ENCODE results near the gene SCARB1.

The SCARB1 gene

DNA sequence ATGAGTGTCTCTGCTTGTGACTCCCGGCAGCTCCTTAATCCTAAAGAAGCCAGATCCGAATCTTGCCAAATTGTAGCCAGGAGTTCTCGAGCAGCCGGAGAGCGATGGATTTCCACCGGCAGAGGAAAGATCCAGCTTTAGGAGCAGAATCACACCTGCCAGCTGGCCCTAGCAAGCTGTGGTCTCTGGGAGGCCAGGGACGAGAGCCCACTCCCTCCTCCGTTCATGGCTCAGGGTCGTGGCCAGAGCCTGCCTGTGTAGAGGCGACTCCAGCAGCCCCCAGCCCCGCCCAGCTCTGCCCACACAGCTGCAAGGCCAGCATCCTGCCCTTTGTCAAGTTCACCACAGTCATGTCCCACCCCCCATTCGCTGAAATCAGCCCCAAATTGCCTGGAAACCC lies 121.0 kb downstream of the SCARB1 start:
- no peak for DNase-seq

DNA sequence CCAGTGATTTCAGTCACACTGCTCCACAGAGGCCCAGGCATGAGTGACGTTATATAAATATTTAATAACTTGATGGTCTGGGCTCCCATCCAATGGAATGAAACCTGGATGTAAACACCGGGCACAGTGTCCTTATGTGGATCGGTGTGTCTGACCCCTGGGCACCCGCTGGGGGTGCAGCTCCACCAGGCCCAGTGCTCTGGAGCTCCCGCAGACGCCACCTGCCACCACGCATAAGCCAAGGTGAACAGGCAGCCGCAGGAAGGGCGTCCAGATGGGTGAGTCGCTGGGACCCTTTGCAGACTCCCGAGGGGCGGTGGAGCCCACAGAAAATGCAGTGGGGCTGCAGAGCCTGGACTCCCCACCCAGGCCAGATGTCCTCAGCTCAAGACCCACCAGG lies 121.6 kb downstream of the SCARB1 start:
- no peak for DNase-seq

DNA sequence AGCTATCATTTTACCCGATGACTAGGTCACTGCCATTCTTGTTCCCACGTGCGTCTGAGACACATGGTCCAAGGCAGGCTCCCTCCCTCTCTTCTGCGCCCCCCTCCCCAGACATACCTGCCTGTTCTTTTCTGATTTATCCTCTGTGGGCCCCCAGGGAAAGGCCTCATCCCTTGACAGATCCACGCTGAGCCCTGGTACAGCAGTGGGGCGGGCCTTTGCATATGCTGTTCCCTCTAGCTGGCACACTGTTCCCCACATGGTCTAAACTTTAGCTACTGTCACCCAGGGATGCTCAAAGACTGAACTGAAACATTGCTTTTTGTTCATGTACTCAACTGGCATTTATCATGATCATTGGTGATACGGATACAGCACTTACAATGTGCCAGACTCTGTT lies 122.5 kb downstream of the SCARB1 start:
- DNase-seq: no peak

DNA sequence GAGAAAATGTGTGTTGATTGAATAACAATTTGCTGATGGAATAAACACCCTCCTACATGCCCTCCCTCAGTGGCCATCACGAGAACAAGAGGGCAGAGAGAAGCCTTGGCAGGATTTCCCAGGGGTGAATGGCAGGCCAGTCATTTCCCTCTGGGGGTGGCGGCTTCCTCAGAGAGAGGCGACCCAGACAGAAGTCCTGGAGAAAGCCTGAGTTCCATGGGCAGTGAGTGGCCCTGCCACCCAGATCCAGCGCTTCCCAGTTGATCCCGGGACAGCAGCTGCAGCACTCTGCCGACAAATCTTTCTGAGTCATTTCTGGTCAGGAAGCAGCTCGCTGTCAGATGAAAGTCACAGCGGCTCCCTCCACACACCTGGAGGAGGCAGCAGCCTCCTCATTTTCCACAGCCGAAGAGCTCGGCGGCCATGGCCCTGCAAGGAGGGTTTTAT lies 123.0 kb downstream of the SCARB1 start:
- DNase-seq: no peak

DNA sequence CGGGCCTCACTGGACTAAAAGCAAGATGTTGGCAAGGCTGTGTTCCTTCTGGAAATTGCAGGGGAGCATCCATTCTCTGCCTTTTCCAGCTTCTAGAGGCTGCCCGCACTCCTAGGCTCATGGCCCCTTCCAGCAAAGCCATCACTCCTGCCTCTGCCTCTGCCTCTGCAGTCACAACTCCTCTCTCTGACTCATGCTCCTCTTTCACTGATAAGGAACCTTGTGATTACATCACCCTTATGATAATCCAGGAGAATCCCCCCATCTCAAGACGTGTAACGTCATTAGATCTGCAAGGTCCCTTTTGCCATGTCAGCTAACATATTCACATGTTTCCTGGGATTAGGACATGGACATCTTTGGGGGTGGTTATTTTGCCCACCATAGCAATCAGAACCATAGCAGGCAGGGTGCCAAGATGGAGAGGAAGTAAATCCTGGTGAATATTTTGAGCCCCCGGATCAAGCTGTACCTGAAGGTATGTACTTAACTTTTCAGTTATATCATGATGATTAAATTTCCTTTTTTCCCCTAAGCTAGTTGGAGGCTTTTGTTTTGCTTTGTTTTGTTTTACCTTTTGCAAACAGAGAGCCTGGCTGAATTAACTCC lies 123.6 kb downstream of the SCARB1 start:
- DNase-seq: no peak

DNA sequence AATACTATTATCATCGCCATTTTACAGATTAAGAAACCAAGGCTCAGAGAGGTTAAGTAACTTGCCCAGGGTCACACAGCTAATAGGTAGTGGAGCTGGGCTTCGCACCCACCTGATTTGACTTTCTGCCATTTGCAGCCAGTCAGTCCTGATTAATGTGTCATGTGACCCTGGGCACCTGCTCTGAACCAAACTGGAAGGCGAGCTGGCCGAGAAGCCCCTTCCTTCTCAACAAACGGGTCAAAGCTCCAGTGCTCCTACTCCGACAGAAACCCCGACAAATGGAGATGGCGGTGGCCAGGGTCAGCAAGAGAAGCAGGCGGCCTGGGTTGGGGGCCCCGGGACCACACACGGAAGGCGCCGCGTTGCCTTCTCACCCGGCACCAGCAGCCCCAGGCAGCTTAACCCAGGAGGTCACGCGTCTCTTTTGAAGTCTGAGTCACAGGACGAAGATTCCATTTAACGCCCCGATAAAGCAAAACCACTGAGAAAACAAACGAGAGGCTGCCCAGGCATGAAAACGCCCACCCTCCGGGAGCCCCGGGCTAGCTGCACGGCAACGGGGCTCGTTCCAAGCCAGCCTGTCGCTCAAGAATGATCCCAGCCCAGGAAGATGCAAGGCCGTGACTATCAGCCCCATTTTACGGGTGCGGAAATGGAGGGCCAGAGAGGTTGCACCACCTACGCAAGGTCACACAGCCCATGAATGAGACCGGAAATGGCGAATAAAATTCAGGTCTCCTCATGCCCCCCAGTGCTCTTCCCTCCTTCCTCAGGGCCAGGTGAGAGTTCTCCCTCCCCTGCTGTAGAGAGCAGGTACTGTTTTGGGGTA lies 124.8 kb downstream of the SCARB1 start:
- no peak for DNase-seq

DNA sequence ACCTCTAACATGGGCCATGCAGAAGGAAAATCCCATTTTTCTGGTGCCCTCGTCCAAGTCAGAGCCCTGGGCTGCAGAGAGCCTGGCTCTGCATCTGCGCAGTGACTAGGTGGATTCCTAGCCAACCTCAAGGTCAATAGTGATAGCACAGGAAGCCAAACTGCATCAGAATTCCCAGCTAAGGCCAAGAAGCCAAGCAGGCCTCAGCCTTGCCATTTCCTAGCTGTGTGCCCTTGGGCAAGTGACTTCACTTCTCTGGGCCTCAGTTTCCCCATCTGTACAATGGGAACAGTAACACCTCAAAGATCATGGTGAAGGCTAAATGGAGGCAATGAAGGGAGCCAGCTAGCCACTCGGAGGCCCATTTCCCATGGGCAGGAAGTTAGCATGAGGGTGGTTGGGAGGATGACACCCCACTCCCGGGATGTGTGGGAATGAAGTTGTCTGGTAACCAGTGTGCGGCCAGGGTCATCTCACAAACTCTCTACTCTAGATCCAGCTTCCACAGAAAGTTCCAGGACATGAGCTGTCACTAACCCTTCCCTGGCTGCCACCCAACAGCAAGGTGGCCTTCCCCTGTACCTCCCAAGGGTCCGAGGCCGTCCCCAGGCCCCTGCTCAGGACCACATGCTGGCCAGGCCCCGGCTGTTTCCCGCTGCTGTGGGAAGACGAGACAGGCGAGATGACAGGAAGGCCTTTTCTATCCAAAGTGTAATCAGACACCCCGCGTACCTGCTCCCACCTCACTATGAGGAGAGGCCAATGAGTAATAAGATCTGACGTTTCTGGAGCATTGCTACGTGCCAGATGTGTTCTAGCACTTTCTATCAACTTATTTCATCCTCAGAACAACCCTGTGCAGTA lies 125.7 kb downstream of the SCARB1 start:
- DNase-seq: no peak

DNA sequence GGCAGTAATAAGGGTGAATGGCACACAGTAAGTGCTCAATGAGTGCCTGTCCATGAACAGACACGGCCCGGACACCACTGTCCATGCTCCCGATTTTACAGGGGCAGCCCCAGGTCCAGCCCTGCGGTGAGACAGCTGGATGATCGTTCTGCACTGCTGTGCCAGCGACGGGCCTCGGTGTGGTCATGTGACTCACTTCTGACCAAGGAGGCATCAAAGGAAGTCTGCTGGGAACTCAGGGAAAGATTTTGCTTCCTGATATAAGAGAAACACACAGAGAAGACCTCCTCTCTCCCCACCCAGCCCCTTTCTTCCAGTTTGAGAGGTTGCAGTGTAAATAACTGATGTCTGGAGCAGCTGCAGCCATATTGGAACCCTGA lies 126.6 kb downstream of the SCARB1 start:
- DNase-seq: no peak

DNA sequence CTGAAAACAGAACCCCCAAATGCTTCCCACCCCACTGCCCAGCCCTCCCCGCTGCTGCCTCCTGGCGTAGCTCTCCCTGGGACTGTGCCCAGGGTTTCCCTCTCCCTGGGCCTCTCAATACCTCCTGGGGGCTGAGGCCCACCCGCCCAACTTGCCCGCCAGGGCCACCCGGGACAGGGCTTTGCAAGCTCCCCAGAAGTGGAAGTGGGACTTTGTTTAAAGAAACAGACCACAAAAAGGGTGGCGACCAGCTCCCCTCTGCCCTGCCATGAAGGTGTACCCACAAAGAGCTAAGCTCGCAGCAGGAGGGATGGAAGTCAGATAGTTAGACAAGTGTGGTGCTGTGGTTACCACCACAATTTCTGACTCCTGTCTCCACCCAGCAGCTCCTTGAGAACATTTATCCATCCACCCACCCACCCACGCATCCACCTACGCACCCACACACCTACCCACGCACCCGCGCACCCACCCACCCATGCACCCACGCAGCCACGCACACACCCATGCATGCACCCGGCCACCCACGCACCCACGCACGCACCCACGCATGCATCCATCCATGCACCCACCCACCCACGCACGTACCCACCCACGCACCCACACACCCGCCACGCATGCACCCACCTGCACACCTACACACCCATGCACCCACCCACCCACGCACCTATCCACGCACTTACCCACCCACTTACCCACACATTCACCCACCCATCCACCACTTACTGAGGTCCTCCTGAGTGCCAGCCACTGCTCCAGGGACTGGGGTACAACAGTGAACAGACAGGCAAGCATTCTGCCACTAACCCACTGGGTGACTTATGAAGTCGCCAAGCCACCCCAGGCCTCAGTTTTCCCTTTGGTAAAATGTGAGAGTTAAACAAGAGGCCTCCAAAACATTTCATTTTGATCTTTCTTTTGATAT lies 127.3 kb downstream of the SCARB1 start:
- no peak for DNase-seq

DNA sequence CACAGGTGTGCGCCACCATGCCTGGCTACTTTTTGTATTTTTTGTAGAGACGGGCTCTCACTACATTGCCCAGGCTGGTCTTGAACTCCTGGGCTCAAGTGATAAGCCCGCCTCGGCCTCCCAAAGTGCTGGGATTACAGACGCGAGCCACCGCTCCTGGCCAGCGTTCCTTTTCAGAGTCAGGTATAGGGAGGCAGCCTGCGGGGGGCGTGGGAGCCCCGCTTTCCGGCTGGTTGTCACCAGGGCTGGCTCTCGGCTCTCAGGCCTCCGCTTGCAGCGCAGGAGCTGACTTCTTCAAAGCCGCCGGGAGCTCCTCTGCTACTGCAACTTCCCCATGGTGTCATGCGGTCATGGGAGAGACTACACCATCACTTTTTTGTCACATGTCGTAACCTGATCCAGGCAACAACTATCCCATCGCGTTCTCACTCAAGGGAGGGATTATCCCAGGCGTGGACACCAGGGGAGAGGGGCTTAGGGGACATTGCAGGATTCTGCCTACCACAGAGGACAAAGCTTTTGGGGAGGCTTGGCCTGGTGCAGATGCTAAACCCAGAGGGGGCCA lies 129.4 kb downstream of the SCARB1 start:
- DNase-seq: no peak

DNA sequence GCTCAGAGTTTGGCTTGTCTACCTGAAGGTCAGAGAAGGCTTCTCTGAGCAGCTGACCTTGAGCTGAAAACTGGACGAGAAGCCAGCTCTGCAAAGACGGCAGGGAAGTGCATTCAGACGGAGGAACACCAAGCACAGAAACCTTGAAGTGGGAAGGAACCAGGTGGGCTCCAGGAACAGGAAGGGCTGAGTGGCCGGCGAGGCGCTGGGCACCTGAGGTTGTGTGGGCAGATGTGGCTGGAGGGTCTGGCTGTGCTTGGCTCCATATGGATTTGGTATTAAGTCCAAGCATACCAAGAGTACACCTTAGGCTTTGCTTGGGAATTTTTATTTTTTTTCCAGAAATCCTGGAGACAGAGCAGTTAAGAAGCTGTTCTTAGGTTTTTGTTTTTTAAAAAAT lies 130.6 kb downstream of the SCARB1 start:
- no peak for DNase-seq

DNA sequence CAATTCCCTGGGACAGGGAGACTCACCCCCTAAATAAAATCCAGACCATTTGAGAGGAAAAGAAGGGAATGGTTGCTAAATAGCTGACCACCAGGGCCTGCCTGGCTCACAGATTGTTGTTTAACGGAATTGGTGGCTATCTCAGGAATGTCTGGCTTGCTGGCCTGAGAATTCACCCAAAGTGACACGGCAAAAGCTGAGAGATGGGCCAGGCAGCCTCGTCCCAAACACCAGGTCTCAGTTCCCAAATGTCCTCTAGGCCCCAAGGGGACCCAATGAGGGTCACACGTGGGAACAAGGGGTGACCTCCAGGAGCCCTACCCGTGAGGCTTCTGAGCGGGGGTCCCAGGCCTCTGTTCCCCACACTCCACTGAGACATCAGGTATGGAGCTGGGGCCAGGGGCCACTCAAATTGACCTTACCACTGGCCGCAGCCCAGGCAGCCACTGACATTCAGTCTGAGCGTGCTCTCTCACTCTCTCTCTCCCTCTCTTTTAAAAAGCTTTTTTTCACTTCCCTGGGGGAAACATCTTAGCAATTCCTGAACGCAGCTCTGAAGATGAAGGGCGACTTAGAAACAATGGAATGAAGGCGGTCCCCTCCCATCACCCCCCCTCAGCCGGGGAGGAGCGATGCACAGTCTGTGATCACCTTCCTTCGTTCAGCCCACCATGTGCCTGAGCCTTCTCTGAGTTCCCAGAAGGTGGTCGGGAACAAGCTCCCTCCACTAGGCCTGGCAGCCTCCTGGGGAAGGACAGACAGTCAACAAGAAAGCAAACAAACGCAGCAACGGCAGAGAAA lies 131.2 kb downstream of the SCARB1 start:
- DNase-seq: no peak

DNA sequence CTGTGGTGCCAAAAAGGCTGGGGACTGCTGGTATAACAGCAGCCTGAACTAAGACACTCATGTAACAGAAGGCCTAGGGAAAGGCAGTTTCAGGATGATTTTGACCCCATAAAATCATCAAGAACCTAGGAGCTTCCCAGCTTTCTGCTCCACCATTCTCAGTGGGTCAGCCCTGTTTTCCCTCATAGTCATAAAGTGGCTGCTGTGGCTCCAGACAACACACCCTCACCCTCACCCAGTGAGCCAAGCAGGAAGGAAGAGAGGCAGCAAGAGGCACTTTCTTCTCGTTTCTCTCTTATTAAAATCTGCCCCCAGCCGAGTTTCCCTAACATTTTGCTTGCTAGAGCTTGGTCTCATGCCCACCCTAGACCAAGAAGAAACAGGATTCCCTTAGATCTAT lies 131.8 kb downstream of the SCARB1 start:
- no peak for DNase-seq

DNA sequence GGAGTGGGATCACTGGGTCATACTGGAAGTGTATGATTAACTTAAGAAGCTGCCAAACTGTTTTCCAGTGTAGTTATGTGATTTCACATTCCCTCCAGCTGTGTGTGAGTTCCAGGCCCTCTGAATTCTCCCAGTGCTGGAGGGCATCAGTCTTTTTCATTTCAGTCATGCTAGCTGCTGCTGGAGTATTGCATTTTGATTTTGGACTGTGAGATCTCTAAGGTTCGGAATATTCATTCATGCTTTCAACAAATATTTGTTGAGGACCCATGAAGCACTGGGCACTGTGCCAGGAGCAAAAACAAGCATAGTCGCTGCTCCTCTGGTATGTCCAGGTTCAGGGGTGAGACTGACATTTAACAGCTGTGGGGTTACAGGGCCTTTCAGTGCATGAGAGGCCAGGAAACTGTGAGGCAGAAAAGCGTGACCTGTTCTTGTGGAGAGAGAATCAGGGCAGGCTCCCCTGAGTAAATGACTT lies 133.2 kb downstream of the SCARB1 start:
- DNase-seq: no peak

DNA sequence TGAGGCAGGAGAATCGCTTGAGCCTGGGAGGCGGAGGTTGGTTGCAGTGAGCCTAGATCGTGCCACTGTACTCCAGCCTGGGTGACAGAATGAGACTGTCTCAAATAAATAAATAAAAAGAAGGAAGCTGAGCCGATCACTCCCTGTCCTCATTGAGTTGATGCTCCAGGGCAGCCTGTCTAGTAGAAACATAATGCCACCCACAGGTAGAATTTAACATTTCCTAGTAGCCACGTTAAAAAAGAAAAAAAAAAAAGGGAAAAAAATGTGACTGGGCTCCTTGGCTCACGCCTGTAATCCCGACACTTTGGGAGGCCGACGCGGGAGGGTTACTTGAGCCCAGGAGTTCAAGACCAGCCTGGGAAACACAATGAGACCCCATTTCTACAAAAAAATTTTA lies 135.7 kb downstream of the SCARB1 start:
- DNase-seq: no peak

DNA sequence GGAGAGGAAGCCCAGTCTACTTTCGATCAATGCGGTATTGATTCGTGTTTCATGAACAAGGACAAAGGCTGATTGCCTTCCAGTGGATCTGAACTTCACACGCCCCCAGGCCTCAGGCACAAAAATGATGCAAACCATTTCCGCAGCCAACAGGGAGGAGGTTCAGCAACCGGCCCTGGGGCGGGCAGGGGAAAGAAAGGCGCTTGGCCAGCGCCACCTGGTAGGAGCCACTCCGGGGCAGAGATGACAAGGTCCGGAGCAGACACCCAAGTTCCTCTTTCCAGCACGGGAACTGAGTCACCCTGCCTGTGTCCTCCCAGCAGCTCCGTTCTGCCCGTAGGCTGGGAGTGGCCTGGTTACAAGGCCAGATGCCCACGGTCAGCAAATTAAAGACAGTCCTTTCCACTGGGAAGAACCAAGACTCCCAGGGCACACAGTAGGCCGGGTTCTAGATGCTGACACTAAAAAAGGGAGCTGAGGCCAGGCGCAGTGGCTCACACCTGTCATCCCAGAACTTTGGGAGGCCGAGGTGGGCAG lies 136.3 kb downstream of the SCARB1 start:
- no peak for DNase-seq
